GM10266 (cell line): ENCODE results near the gene BCAS4.
"Not testable (repeated sequence)": the region's sequence is repeated elsewhere in the genome, so short reads cannot be mapped to it uniquely, and the experiment has no call there.

Experiments used
- DNase-seq: peaks from one replicate; pipeline ENCODE4 v3.0.0; 2012; ENCODE audit errors: extremely low spot score
- TF ChIP-seq, protein P1 (sequence below): IDR thresholded peaks from 2 replicates; pipeline ENCODE4 v1.5.1; 2012; ENCODE audit warnings: mild to moderate bottlenecking, low read depth; ENCODE audit not compliant: control insufficient read depth, insufficient read depth; ENCODE audit errors: missing control alignments

BCAS4 gene

DNA sequence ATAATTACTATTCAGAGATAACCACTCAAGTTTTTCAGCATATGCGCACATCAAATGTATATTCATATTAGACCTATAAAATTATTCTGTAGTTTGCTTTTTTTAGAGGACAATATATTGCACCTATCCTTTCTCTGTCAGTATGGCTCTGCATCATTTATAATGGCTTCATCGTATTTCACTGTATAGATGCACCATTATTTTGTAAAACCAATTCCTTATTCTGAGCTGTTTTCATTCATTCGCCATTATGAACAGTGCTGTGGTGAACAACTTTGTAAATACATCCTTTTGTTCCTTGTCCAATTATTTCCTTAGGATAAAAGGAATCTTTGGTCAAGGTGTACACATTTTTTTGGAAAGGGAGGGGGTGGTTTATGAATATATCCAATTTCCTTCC lies 29.2 kb upstream of the BCAS4 start:
- TF ChIP-seq, protein P1, sequence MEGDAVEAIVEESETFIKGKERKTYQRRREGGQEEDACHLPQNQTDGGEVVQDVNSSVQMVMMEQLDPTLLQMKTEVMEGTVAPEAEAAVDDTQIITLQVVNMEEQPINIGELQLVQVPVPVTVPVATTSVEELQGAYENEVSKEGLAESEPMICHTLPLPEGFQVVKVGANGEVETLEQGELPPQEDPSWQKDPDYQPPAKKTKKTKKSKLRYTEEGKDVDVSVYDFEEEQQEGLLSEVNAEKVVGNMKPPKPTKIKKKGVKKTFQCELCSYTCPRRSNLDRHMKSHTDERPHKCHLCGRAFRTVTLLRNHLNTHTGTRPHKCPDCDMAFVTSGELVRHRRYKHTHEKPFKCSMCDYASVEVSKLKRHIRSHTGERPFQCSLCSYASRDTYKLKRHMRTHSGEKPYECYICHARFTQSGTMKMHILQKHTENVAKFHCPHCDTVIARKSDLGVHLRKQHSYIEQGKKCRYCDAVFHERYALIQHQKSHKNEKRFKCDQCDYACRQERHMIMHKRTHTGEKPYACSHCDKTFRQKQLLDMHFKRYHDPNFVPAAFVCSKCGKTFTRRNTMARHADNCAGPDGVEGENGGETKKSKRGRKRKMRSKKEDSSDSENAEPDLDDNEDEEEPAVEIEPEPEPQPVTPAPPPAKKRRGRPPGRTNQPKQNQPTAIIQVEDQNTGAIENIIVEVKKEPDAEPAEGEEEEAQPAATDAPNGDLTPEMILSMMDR = no peak
- DNase-seq = no peak

DNA sequence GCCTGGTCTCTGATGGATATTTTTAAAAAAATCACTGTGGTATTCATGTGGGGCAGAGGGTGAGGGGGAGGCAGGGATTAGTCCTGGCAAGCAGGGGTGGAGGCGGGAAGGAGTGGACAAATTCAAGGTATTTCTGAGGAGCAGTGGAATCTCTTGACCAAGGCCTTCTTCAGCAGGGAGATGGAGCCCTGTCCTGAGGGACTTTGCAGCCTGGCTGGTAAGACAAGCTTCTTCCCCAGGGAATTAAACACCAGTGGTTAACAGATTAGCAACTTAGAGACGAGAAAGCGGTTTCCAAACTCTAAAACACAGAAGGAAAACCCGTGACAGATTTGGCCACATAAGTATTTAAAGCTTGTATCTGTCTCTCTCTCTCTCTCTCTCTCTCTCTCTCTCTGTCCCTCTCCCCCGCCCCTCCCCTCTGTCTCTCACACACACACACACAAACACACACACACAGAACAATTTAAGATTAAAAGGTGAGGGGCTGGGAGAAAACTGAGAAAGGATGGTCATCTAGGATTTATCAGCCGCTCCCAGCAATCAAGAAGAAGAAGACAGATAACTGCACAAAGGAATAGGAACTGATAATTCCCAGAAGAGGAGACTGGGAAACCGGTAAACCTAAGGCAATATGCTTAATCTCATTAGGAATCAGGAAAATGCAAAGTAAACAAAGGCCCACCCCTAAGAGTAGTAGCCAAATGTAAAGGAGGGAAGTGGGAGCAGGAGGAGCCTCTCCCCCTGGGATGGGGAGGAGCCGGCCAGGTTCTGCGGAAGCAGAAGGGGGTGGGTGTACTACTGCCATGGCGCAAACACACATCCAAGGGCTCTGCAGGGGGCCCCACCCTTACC lies 27.7 kb upstream of the BCAS4 start:
- not testable (repeated sequence) for DNase-seq

DNA sequence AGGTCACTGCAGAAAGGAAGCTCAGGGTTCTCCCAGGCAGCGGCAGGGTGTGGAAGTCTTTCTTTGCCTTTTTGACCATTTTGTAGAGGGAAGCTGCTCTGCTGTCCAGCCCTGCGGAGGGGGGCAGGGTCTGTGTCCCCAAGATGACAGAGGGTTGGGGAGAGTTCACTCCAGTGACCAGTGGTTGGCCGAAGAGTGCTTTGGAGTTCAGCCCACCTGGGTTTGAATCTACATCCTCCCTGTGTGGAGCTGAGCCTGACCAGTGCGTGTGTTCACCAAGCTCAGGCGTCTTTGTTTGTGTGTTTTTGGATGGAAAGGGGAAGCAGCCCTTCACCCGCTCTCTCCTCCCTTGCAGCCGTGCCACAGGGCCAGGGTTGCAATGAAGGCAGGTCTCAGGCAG lies 25.9 kb upstream of the BCAS4 start:
- DNase-seq = not testable (repeated sequence)

DNA sequence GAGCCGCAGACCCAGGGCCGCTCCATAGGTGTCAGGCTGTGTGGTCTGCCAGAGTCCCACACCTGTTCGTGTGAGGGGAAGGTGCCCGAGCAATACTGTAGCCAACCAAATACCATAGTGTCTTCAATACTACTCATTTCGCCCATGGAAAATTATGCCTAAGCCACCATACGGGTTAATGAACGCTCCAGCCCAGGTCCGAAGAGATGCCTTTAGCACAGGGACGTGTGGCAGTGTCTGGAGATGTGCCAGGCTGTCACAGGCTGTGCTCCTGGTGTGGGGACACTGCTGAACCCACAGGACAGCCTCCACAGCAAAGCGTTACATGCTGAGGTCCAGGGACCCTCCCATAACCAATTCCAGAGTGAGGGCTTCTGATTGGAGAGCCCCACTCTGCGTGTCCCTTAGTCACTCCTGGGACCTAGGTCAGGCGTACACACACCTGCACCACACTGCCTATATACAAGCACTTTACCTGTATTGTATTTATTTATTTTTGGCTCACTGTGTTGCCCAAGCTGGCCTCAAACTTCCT lies 25.2 kb upstream of the BCAS4 start:
- DNase-seq = not testable (repeated sequence)

DNA sequence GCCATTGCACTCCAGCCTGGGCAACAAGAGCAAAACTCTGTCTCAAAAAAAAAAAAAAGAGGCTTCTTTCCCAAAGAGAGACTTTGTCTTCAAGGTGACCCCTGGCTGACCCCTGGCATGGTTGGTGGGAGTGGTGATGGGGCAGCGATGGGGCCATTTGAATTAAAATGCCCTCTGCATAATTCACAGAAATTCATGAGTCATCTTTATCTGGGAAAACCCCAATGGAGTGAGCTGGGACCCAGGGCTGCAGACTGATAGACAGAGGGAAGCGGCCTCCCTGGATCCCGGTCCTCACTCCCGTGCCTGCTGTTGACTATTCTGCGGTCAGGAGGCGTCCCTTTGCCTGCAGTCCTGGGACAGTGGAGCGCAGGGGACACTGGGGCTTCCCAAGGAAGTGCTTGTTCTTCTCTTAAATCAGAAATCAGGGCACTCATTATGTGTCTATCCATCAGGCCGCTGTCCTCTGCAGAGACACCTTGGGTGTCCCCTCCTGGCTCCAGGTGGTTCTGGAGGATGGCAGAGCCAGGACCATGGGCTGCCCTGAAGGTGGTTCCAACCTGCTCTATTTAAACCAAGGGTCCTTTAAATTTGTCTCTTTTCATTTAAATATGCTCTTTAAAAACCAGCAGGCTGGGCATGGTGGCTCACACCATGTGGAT lies 23.3 kb upstream of the BCAS4 start:
- not testable (repeated sequence) for DNase-seq

DNA sequence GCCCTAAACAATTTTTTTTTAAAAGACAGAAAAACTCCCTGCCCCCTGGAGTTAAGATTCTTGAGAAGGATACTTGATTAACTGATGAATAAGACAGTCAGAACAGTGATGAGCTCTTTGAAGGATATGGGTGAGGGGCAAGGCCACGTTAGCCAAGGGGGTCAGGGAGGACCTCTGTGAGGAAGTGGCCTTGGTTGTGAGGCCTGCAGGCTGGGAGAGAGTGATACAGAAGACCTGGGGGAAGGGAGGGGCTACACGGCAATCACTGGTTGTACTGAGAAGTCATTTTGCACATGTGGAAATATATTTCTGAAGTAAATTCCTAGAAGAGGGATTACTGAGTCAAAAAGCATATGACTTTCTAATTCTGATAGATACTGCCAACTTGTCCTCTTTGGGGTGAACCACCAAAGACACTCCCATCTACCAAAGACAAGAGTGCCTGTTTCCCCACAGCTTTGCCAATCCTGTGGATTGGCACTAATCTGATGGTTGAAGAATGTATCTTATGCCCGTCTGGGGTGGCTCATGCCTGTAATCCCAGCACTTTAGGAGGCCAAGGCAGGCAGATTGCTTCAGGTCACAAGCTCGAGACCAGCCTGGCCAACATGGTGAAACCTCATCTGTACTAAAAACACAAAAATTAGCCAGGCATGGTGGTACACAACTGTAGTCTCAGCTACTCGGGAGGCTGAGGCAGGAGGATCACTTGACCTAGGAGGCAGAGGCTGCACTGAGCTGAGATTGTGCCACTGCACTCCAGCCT lies 22.3 kb upstream of the BCAS4 start:
- DNase-seq = no peak
- TF ChIP-seq, protein P1 = no peak

DNA sequence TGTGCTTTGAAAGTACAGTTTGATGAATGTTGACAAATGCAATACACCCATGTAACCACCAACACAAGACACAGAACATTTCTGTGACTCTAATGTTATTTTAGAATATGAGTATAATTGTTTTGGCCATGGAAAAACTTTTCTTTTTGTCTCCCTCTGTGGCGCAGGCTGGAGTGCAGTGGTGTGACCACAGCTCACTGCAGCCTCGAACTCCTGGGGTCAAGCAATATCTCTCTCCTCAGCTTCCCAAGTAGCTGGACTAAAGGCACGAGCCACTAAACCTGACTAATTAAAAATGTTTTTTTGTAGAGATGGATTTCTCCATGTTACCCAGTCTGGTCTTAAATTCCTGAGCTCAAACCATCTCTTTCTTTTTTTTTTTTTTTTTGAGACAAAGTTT lies 20.3 kb upstream of the BCAS4 start:
- TF ChIP-seq, protein P1 = no peak
- DNase-seq = no peak

DNA sequence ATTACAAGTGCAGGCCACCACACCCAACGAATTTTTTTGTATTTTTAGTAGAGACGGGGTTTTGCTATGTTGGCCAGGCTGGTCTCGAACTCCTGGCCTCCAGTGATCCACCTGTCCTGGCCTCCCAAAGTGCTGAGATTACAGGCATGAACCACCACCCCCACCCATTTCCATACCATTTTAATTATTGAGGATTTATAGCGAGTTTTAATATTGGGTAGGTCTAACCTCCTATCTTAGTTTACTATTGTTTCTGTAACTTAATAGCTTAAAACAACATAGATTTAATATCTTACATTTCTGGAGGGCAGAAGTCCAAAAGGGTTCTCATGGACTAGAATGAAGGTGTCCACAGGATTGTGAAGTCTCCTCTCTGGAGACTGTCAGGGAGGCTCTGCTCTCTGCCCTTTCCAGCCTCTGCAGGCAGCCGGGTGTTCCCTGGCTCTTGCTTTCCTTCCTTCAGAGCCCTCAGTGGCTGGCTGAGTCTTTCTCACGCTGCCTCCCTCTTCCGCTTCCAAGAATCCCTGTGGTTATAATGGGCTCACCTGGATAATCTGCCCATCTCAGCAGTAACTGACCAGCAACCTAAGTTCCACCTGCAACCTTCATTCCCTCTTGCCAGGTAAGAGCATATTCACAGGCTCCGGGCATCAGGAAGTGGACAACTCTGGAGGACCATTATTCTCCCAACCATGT lies 18.6 kb upstream of the BCAS4 start:
- TF ChIP-seq, protein P1 = no peak
- no peak for DNase-seq

DNA sequence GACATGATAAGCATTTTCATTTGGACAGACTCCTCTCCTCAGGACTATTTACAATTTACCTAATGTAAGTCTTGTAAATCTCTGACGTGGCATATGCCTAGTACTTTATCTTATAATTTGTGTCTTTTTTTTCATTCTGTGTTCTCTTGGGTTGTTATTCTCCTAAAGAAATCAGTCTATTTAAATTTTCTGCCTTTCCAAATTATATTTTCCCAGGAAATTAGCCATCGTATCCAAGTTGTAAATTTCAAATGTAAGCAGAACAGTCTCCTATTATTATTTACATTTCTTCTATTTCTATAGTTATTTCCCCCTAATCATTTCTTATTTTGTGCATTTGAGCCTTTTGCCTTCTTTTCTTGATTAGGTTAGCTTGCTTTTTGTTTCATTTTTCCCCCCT lies 17.5 kb upstream of the BCAS4 start:
- DNase-seq = no peak
- TF ChIP-seq, protein P1 = no peak

DNA sequence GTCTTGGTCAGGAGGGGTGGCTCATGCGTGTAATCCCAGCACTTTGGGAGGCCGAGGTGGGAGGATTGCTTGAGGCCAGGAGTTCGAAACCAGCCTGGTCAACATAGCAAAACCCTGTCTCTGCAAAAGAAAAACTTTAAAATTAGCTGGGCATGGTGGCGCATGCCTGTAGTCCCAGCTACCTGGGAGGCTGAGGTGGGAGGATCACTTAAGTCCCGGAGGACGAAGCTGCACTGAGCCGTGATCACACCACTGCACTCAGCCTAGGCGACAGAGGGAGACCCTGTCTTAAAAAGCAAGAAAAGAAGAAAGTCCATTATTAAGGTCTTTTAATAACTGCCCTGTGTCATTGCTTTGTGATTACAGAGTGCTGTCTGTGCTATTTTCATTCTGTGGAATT lies 15.9 kb upstream of the BCAS4 start:
- DNase-seq = not testable (repeated sequence)
